Gastroesophageal sphincter (tissue), 3 donors: ENCODE data around the gene MICAL3.

ENCODE experiments used
- EP300 ChIP-seq: sonication (generic); formaldehyde crosslinking; IDR thresholded peaks from one replicate; pipeline ENCODE4 v1.6.1; 2017; ENCODE audit warnings: antibody characterized with exemption, mild to moderate bottlenecking
- POLR2A ChIP-seq, 2 donors: fragments of 450-650 bp; IDR thresholded peaks; one replicate each; pipeline ENCODE4 v1.6.1; 2017; ENCODE audit warnings: antibody characterized with exemption in 2 of 2, mild to moderate bottlenecking in 2 of 2, moderate library complexity in 1 of 2
- POLR2AphosphoS5 ChIP-seq: sonication (generic); formaldehyde crosslinking; IDR thresholded peaks from one replicate; pipeline ENCODE4 v1.6.1; 2017; ENCODE audit warnings: antibody characterized with exemption
- TF ChIP-seq, protein P1 (sequence below), 4 experiments: fragments of 200-600 bp in 2 of 4; fragments of 450-650 bp in 2 of 4; sonication (generic) in 1 of 4; IDR thresholded peaks; one replicate each; pipeline ENCODE4 v1.5.1; 2017 to 2019; ENCODE audit warnings: antibody characterized with exemption in 4 of 4, mild to moderate bottlenecking in 2 of 4, moderate library complexity in 2 of 4

DNA sequence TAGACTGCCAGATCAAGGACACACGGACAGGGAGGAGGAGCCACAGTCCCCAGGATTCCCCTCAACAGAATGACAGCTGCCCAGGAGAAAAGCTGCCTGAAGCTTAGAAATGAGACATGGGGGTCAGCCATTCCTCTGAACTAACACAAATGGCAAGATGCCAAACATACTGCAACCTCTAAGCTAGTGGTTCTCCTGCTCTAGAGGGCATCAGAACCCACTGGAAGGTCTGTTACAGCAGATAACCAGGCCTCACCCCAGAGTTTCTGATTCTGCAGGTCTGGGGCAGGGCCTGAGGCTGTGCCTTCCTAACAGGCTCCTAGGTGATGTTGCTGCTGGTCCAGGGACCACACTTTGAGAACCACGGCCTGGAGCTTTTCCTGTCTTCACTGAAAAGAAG is 221.5 kb downstream of the MICAL3 start:
- TF ChIP-seq, protein P1, sequence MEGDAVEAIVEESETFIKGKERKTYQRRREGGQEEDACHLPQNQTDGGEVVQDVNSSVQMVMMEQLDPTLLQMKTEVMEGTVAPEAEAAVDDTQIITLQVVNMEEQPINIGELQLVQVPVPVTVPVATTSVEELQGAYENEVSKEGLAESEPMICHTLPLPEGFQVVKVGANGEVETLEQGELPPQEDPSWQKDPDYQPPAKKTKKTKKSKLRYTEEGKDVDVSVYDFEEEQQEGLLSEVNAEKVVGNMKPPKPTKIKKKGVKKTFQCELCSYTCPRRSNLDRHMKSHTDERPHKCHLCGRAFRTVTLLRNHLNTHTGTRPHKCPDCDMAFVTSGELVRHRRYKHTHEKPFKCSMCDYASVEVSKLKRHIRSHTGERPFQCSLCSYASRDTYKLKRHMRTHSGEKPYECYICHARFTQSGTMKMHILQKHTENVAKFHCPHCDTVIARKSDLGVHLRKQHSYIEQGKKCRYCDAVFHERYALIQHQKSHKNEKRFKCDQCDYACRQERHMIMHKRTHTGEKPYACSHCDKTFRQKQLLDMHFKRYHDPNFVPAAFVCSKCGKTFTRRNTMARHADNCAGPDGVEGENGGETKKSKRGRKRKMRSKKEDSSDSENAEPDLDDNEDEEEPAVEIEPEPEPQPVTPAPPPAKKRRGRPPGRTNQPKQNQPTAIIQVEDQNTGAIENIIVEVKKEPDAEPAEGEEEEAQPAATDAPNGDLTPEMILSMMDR (IDR thresholded peaks at IDR 0.05): no peak
- TF ChIP-seq POLR2AphosphoS5 (no peak), POLR2A (IDR thresholded peaks at IDR 0.05) (no peak), EP300 (no peak)
